ENCODE data around the gene PCNX2.

DNA sequence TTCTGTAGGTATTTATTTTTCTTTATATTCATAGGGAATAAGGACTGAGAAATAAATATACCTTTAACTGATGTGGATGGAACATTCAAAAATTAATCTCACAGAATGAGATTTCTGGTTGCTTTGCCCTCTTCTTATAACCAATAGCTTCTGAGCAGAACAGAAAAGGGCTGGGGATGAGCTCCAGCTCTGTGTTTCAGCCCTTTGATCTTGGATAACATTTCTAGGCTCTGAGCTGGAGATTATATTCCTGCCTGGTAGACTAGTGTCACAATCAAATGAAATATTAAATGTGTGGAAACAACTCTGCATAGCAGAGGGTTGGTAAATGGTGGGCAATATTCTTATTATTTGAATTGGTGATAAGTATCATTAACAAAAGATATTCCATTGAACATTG lies 46.6 kb upstream of the PCNX2 start:
- TF ChIP-seq, protein P1, sequence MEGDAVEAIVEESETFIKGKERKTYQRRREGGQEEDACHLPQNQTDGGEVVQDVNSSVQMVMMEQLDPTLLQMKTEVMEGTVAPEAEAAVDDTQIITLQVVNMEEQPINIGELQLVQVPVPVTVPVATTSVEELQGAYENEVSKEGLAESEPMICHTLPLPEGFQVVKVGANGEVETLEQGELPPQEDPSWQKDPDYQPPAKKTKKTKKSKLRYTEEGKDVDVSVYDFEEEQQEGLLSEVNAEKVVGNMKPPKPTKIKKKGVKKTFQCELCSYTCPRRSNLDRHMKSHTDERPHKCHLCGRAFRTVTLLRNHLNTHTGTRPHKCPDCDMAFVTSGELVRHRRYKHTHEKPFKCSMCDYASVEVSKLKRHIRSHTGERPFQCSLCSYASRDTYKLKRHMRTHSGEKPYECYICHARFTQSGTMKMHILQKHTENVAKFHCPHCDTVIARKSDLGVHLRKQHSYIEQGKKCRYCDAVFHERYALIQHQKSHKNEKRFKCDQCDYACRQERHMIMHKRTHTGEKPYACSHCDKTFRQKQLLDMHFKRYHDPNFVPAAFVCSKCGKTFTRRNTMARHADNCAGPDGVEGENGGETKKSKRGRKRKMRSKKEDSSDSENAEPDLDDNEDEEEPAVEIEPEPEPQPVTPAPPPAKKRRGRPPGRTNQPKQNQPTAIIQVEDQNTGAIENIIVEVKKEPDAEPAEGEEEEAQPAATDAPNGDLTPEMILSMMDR (IDR thresholded peaks at IDR 0.05) = no peak
- TF ChIP-seq POLR2AphosphoS5 (IDR thresholded peaks at IDR 0.05) = no peak
- no peak for TF ChIP-seq EP300 (IDR thresholded peaks at IDR 0.05)
- TF ChIP-seq POLR2A (IDR thresholded peaks at IDR 0.05) = no peak
